Measurements from ENCODE around the gene CES5A.

- TF ChIP-seq CTCF (IDR thresholded peaks at IDR 0.05): no peak
- no peak for TF ChIP-seq EZH2 (IDR thresholded peaks at IDR 0.05; ENCODE audit: borderline replicate concordance, insufficient read depth, low read depth, low read length, poor library complexity, severe bottlenecking)
Measured at GRCh38 chr16:55825115-55825728, 50.0 kb downstream of the CES5A start.

Data from B cell (primary cell).